ENCODE data around the gene PRKACA.
"Not testable (repeated sequence)": the region's sequence is repeated elsewhere in the genome, so short reads cannot be mapped to it uniquely, and the experiment has no call there.

Gene PRKACA

GRCh38 chr19:14063105-14063504 lies 54.5 kb downstream of the PRKACA start:
- DNase-seq = no peak

GRCh38 chr19:14062558-14062855 lies 55.1 kb downstream of the PRKACA start:
- DNase-seq = no peak

DNA sequence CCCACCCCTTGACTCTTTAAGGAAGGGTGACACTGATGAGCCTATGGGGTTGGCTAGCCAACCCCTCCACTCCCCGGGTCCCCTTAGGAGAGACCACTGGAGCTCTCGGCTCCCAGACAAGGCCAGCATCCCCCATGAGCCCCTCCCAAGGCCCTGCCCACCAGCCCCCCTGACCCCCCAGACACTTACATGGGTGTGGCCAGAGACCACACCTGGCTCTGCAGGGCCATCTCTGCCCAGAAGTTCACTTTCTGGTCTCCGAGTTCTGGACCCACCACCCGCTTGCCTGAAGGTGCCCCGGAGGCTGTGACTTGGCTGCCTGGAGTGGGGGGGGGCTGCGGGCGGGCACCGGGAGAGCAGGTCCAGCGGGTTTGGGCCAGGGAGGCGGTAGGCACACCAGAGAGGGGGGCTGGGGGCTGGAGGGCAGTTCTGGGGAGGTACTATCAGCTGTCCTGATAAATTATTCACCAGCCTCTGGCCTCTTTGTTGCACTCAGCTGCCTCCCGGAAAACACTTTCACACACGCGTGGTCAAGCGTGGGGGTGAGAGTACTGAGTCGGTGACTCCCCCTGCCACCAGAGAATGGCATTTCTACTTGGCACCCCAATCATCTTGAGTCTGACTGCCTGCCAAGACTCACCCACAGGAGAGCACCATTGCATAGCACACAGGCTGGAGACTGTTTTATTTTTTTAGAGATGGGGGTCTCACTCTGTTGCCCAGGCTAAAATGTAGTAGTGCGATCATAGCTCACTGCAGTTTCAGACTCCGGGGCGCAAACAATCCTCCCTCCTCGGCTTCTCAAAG lies 55.6 kb downstream of the PRKACA start, which contains the start of gene PALM3:
TSS of gene PALM3 (minus strand) at position 326 of the 807 bp plus-strand sequence. CDS start at position 230, 96 bp downstream.
- DNase-seq = no peak

- no peak for DNase-seq
Observed at GRCh38 chr19:14061081-14061749, 56.3 kb downstream of the PRKACA start.

GRCh38 chr19:14059652-14060155 lies 57.9 kb downstream of the PRKACA start:
- no peak for DNase-seq

GRCh38 chr19:14059093-14059480 lies 58.5 kb downstream of the PRKACA start:
- DNase-seq = peak; percentile 59

DNA sequence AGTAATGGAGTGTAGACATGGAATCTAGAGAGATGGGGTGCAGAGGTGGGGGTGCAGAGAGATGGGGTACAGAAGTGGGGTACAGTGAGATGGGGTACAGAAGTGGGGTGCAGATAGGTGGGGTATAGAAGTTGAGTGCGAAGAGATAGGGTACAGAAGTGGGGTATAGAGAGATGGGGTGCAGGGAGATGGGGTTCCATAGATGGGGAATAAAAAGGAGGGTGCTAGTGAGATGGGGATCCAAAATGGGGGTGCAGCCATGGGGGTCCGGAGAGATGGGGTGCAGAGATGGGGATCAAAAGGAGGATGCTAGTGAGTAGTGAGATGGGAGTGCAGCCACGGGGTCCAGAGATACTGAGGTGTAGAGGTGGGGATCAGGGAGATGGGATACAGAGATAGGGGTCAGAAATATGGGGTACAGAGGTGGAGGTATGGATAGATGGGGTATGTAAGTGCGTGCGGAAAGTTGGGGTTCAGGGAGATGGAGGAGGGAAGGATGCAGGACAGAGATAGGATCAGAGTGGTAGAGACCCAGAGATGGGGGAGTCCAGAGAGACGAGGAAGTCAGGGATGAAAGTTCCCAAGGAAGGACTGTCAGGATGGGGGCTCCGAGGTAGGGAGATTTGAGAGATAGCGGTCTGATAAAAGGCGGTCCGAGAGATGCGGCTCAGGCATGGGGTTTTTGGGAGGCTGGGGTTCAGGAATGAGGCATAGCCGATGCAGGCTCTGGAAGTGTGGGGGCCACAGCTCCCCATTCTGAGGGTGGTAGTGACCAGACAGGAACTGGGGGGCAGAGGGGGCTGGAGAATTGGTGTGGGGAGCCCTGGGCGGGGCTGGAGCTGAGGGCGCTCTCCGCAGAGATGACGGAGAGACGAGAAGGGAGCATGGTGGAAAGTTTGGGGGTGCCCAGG lies 59.1 kb downstream of the PRKACA start:
- DNase-seq = no peak

DNA sequence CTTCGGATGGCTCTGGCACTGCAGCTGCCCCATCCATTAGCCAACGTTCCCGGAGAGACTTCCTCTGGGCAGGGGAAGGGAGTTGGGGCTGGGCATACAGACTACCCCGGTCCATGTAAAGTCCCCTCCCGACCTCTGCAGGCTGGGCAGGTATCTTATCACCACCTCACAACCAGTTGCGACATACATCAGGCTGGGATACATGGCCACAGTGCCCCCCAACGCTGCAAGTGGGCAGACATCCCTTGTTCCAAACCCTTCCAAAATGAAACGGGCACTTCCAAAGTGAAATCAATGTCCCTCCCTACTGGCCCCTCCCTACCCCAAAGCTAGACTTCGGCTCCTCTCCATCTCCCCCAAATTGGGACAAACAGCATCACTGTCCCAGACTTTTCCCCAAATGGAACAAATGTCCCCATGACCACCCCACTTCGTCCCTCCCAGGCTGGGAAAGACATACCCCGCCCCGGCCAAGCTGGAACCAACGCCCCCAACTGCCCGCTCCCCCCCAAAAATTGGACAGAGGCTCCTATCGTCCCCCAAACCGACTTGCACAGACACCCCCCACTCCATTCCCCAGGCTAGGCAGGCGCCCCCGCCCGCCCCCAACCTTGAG lies 60.7 kb downstream of the PRKACA start:
- no peak for DNase-seq

GRCh38 chr19:14056069-14056666 lies 61.4 kb downstream of the PRKACA start:
- no peak for DNase-seq

DNA sequence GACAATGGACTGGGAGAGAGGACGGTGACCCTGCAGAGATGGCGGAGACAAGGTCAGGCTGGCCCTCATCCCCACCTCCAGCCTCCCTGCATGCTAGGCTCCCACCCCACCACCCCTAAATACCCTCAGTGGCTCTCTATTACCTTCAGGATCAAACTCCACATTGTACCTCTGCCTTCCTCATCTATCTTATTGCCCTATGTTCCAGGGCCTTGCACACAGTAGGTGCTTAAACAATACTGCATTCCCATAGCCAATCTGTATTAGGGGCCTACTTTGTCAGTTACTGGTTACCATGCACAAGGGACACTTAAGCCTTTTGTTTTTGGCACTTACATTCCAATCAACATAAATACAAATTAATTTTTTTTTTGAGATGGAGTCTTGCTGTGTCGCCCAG lies 62.2 kb downstream of the PRKACA start:
- DNase-seq = no peak

GRCh38 chr19:14054721-14055120 lies 62.8 kb downstream of the PRKACA start:
- DNase-seq = no peak

DNA sequence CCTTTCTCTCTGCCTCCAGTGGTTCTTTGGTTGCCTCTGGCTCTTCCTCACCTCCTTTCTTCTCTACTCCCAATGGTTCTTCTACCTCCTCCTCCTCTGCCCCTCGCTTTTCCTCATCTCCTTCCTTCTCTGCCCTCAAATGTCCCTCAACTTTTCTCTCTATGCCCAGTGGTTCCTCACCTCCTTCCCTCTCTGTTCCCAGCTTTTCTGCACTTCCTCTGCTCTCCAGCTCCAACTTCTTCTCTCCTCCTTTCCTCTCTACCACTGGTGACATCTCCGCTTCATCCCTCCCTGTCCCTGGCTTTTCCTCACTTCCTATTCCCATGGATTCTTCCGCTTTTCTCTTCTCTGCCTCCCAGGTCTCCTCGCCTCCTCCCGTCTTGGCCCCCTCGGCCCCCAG lies 63.5 kb downstream of the PRKACA start:
- DNase-seq = no peak

GRCh38 chr19:14053500-14053899 lies 64.1 kb downstream of the PRKACA start:
- DNase-seq = no peak

DNA sequence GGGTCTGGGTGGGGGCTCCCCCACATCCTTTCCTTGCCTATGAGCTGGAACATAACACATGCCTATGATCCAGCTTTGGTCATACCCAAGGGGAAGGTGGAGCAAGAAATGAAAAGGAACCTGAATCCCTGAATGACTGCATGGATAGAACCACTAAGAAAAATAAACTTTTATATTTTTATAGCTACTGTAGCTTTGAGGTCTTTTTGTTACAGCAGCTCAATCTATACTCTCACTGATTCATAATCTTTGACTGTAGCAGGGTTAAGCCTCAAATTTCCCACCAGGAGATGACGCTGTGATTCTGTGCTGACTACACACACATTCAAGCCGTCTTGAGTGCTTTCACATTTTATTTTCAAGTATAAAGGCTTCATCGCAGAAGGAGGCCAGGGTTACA lies 64.5 kb downstream of the PRKACA start:
- no peak for DNase-seq

GRCh38 chr19:14052470-14052869 lies 65.1 kb downstream of the PRKACA start:
- DNase-seq = no peak

DNA sequence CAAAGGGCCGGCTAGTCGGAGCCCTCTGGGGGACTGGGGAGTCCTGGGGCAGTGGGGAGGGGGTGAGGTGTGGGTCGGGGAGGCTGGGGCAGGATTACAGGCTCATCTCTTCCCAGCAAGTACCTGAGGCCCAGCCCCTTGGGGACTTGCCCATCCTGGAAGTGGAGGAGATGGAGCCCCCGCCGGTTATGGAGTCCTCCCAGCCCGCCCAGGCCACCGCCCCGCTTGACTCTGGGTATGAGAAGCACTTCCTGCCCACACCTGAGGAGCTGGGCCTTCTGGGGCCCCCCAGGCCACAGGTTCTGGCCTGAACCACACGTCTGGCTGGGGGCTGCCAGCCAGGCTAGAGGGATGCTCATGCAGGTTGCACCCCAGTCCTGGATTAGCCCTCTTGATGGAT lies 65.6 kb downstream of the PRKACA start:
- no peak for DNase-seq

DNA sequence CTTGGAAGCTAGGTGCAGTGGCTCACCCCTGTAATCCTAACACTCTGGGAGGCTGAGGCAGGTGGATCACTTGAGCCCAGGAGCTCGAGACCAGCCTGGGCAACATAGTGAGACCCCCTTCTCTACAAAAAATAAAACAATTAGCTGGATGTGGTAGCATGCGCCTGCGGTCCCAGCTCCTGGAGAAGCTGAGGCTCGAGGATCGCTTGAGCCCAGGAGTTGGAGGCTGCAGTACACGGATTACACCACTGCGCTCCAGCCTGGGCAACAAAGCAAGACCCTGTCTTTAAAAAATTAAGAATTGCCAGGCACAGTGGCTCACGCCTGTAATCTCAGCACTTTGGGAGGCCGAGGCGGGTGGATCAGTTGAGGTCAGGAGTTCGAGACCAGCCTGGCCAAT lies 66.6 kb downstream of the PRKACA start:
- not testable (repeated sequence) for DNase-seq

DNA sequence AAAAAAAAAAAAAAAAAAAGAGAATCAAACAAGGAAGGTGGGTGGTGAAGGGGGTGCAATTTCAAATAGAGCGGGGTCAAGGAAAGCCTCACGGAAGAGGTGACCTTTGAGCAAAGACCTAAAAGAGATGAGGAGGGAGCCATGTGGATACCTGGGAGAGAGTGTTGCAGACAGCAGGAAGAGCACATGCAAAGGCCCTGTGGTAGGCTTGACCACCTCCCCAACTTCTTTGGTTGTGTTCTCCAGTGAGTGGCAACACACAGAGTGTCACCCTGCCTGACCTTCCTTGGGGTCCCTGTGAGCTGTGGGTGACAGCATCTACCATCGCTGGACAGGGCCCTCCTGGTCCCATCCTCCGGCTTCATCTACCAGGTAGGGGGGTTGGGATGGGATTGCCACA lies 67.0 kb downstream of the PRKACA start:
- no peak for DNase-seq

GRCh38 chr19:14048443-14049153 lies 69.0 kb downstream of the PRKACA start:
- DNase-seq = peak; percentile 80

- not testable (repeated sequence) for DNase-seq
Observed at GRCh38 chr19:14047866-14048265, 69.7 kb downstream of the PRKACA start.

All from activated CD4-positive, alpha-beta T cell treated with anti-CD3 and anti-CD28 coated beads, Interleukin-2, amount 50 U/mL, for 1 hour (primary cell).